Rectal smooth muscle tissue (tissue), 1 donor: ENCODE results near the gene DRG1.
"Not testable (repeated sequence)": the region's sequence is repeated elsewhere in the genome, so short reads cannot be mapped to it uniquely, and the experiment has no call there.

Experiments used
- H3K27ac ChIP-seq: one replicate; pipeline ENCODE4 v1.7.0; 2013; ENCODE audit warnings: low read depth, low read length, inconsistent platforms
- H3K27me3 ChIP-seq: one replicate; pipeline ENCODE4 v1.7.0; 2013; ENCODE audit warnings: low read length; ENCODE audit not compliant: control insufficient read depth, insufficient read depth
- H3K36me3 ChIP-seq: one replicate; pipeline ENCODE4 v1.7.0; 2013; ENCODE audit warnings: low read length; ENCODE audit not compliant: control insufficient read depth, insufficient read depth
- H3K4me1 ChIP-seq: one replicate; pipeline ENCODE4 v1.7.0; 2013; ENCODE audit warnings: low read length; ENCODE audit not compliant: control insufficient read depth, insufficient read depth
- H3K4me3 ChIP-seq: one replicate; pipeline ENCODE4 v1.7.0; 2013; ENCODE audit warnings: low read length
- H3K9ac ChIP-seq: one replicate; pipeline ENCODE4 v1.7.0; 2013; ENCODE audit warnings: low read length

DRG1 gene

DNA sequence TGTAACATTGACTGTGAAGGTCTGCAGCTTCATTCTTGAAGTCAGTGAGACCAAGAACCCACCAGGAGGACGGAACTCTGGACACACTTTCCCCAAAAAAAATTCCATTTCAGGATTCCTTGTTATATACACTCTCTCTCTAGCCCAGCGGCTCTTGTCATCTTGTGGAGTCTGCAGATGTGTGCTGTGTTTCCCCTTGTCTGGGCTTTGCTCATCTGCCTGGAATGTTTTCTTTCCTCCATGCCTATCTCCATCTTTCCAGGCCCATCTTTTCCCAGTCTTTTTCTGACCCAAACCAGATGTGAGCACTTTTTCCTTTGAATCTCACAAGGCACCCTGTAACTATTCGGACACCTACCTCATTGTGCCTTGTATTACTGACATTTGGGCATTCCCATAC, 5.1 kb upstream of the DRG1 start:
- H3K9ac ChIP-seq: no peak overlapping the region
- no peaks in the 10 kb centered on the region for H3K4me1 ChIP-seq

GRCh38 chr22:31398231-31398630, 1.2 kb upstream of the DRG1 start:
- Histone ChIP-seq H3K4me1 (peaks cover 4% of the 10 kb centered on the region), H3K27ac (no peak overlapping the region), H3K4me3 (no peak overlapping the region), H3K36me3 (peaks cover 3% of the 10 kb centered on the region), H3K9ac (no peak overlapping the region), H3K27me3 (no peaks in the 10 kb centered on the region)

More for the DNA sequence above, 5.1 kb upstream of the DRG1 start:
- Histone ChIP-seq H3K4me3 (no peak overlapping the region), H3K27ac (no peak overlapping the region), H3K27me3 (no peaks in the 10 kb centered on the region), H3K36me3 (no peaks in the 10 kb centered on the region)

GRCh38 chr22:31400023-31400397, 606 bp downstream of the DRG1 start:
- peak overlapping the region; percentile 93 for H3K4me3 ChIP-seq
- H3K27me3 ChIP-seq: no peaks in the 10 kb centered on the region
- peak overlapping the region; percentile 87 for H3K9ac ChIP-seq
- peaks cover 4% of the 10 kb centered on the region for H3K4me1 ChIP-seq
- peaks cover 10% of the 10 kb centered on the region for H3K36me3 ChIP-seq
- peak overlapping the region; percentile 79 for H3K27ac ChIP-seq

GRCh38 chr22:31402350-31402749, 2.9 kb downstream of the DRG1 start:
- H3K4me1 ChIP-seq, H3K9ac ChIP-seq, H3K27me3 ChIP-seq, H3K27ac ChIP-seq, H3K4me3 ChIP-seq: not testable (repeated sequence)
- H3K36me3 ChIP-seq: peaks cover 10% of the 10 kb centered on the region

- peaks cover 29% of the 10 kb centered on the region for H3K36me3 ChIP-seq
- H3K4me1 ChIP-seq: no peaks in the 10 kb centered on the region
- no peak overlapping the region for H3K27ac ChIP-seq
- no peaks in the 10 kb centered on the region for H3K27me3 ChIP-seq
- H3K9ac ChIP-seq: no peak overlapping the region
- no peak overlapping the region for H3K4me3 ChIP-seq
Observed at GRCh38 chr22:31425331-31426050, 26.1 kb downstream of the DRG1 start.

DNA sequence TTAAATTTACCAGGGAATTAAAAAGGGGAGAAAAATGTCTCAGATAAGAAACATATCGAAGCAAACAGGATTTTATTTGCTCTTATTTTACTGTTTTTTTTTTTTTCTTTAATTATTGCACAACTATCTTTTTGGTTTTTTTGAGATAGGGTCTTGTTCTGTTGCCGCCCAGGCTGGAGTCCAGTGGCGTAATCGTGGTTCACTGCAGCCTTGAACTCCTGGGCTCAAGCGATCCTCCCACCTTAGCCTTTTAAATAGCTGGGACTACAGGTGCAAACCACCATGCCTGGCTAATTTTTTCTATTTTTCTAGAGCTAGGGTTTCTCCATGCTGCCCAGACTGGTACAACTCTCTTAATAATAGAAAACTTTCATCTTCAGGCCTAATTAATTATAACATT, 32.5 kb downstream of the DRG1 start:
- H3K4me1 ChIP-seq: no peaks in the 10 kb centered on the region
- no peaks in the 10 kb centered on the region for H3K27me3 ChIP-seq
- H3K9ac ChIP-seq: no peak overlapping the region
- peaks cover 41% of the 10 kb centered on the region for H3K36me3 ChIP-seq
- no peak overlapping the region for H3K4me3 ChIP-seq
- H3K27ac ChIP-seq: no peak overlapping the region

DNA sequence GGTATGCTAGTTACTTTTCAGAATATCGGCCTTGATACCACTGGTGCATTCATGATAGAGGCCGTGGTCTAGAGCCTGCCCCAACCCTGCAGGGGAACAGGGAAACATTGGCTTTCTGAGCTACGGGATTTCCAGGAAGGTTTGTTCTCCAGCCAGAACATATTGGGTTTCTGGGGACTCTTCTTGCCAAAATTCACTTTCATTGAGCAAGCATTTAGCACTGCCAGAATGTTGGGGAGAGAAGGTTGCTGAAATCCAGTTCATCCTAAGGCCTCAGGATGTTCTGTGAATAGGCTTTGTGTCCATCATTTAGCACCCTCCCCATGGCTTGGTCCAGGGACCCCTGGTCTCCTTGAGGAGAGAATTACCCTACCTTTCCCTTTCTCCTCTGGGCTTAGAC, 36.7 kb downstream of the DRG1 start:
- Histone ChIP-seq H3K36me3 (peaks cover 37% of the 10 kb centered on the region), H3K9ac (no peak overlapping the region), H3K4me3 (no peak overlapping the region), H3K27me3 (no peaks in the 10 kb centered on the region), H3K27ac (no peak overlapping the region), H3K4me1 (no peaks in the 10 kb centered on the region)

DNA sequence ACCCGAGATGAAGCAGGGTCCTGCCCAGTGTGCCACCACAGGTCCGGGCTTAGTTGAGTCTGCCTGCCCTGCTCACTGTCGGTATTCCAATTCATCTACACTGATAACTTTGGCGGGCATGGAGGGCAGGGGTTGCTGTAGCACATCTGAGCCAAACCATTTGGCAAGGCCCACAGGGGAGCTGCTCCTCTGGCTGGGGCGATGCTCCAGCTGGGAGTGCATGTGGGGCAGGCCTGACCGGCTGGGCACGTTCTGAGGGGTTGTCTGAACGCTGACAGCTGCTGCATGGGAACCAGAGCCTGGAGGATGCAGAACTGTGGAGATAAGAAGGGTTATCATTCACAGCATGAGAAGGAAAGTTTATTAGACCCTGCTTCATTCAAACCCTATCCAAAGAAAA, 40.4 kb downstream of the DRG1 start:
- Histone ChIP-seq H3K27me3 (no peaks in the 10 kb centered on the region), H3K4me3 (no peak overlapping the region), H3K9ac (no peak overlapping the region), H3K36me3 (peaks cover 37% of the 10 kb centered on the region), H3K4me1 (no peaks in the 10 kb centered on the region), H3K27ac (no peak overlapping the region)

GRCh38 chr22:31440681-31441080, 41.3 kb downstream of the DRG1 start:
- H3K4me1 ChIP-seq: no peaks in the 10 kb centered on the region

DNA sequence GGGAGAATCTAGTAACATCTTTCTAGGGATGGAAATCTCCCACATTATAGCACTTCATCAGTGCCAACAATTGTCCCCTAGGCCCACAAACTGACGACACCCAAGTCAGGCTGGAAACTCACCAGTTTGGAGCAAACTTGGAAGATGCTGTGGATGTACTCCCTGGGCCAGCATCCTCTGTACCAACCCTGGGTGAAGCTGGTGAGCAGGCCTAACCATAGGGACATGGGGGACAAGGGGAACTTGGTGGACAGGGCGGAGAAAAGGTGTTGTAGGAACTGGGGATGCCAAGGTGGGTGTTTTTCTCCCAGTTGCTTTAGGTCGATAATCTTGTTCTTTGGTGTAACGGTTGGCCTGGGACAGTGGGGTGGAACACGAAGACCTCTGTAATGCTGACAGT, 42.2 kb downstream of the DRG1 start:
- H3K27ac ChIP-seq: no peak overlapping the region
- no peak overlapping the region for H3K9ac ChIP-seq
- no peaks in the 10 kb centered on the region for H3K4me1 ChIP-seq
- no peak overlapping the region for H3K4me3 ChIP-seq
- H3K27me3 ChIP-seq: no peaks in the 10 kb centered on the region
- H3K36me3 ChIP-seq: peaks cover 26% of the 10 kb centered on the region

More at GRCh38 chr22:31440681-31441080, 41.3 kb downstream of the DRG1 start:
- Histone ChIP-seq H3K27ac (no peak overlapping the region), H3K4me3 (no peak overlapping the region), H3K36me3 (peaks cover 33% of the 10 kb centered on the region), H3K9ac (no peak overlapping the region), H3K27me3 (no peaks in the 10 kb centered on the region)

DNA sequence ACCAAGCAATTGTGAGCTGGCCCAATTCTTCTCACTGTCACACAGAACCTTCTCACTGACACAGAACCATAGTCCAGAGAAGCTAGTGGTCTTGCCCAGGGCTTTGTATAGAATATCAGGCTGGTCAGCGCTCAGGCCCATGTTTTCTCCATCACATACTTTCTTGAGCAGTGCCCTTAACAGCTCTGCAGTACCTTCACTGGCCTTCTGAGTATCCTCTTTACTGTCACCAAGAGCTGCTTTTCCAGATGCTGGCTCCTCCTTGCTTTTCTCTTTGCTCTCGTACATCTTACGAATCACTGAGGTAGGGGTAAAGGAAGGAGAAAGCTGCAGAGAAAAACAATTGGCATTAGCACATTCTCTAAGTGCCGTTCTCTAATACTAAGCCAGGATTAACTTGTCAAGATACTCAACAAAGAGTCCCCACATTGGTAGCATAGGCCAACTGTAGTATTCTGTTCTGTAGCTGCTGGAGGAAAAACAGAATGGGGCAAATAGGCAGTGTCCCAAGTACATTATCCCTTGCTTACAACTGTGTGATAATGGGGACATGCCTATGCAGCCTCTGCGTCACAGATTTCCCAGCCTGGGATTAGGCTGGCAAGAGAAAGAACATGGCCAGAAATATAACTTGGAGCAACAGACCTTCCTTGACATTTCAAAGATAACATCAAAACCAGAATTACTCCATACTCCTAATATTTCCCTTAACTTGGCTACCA, 43.5 kb downstream of the DRG1 start:
- Histone ChIP-seq H3K4me1 (no peaks in the 10 kb centered on the region), H3K27ac (no peak overlapping the region), H3K36me3 (peaks cover 26% of the 10 kb centered on the region)

GRCh38 chr22:31443516-31443915, 44.1 kb downstream of the DRG1 start:
- H3K27ac ChIP-seq: no peak overlapping the region

More for the DNA sequence above, 43.5 kb downstream of the DRG1 start:
- Histone ChIP-seq H3K9ac (no peak overlapping the region), H3K4me3 (no peak overlapping the region), H3K27me3 (no peaks in the 10 kb centered on the region)

DNA sequence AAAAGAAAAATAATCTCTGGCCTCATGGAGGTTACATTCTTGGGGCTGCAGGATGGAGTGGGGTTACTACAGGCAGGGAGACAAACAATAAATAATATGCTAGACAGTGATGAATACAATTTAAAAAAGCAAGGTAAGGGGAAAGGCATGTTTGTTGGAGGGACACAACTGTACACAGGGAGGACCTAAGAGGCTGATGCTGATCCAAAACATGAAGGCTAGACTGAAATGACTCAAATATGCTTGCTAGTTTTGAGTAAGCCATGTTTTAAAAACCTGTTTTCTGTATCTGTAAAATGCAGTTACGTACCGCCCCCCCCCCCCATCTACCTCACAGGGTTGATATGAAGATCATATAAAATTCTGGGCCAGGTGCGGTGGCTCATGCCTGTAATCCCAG, 46.2 kb downstream of the DRG1 start:
- Histone ChIP-seq H3K9ac (no peak overlapping the region), H3K27me3 (no peaks in the 10 kb centered on the region), H3K36me3 (peaks cover 23% of the 10 kb centered on the region), H3K27ac (no peak overlapping the region), H3K4me3 (no peak overlapping the region), H3K4me1 (no peaks in the 10 kb centered on the region)

More at GRCh38 chr22:31443516-31443915, 44.1 kb downstream of the DRG1 start:
- H3K9ac ChIP-seq: no peak overlapping the region
- H3K4me3 ChIP-seq: no peak overlapping the region
- no peaks in the 10 kb centered on the region for H3K27me3 ChIP-seq
- no peaks in the 10 kb centered on the region for H3K4me1 ChIP-seq
- peaks cover 31% of the 10 kb centered on the region for H3K36me3 ChIP-seq
